Measurements from ENCODE around the gene DIAPH2. TPM values are rescaled to one million over a fixed set of nuclear protein-coding genes. Genes with fewer than 3 reads are reported as not detected.

Gene DIAPH2
- total RNA-seq, 1 donor from 2014 or later: 3.8 TPM

GRCh38 chrX:97527725-97528124 lies 843.1 kb downstream of the DIAPH2 start:
- Mint-ChIP-seq H3K36me3 (ENCODE audit: unreplicated experiment) (no peaks in the 10 kb centered on the region), H3K27me3 (ENCODE audit: unreplicated experiment) (no peaks in the 10 kb centered on the region), H3K4me1 (ENCODE audit: low read depth, unreplicated experiment) (no peaks in the 10 kb centered on the region), H3K9me3 (ENCODE audit: unreplicated experiment) (no peaks in the 10 kb centered on the region), H3K4me3 (ENCODE audit: unreplicated experiment) (no peak overlapping the region), H3K27ac (ENCODE audit: unreplicated experiment) (no peak overlapping the region)
- no peak for TF ChIP-seq CTCF (IDR thresholded peaks at IDR 0.05; ENCODE audit: partially characterized antibody, unreplicated experiment)
- no peak for DNase-seq

- Mint-ChIP-seq H3K9me3 (ENCODE audit: unreplicated experiment) (no peaks in the 10 kb centered on the region), H3K4me3 (ENCODE audit: unreplicated experiment) (no peak overlapping the region), H3K4me1 (ENCODE audit: low read depth, unreplicated experiment) (no peaks in the 10 kb centered on the region), H3K27ac (ENCODE audit: unreplicated experiment) (no peak overlapping the region), H3K27me3 (ENCODE audit: unreplicated experiment) (no peaks in the 10 kb centered on the region), H3K36me3 (ENCODE audit: unreplicated experiment) (no peaks in the 10 kb centered on the region)
- no peak for DNase-seq
- TF ChIP-seq CTCF (IDR thresholded peaks at IDR 0.05; ENCODE audit: partially characterized antibody, unreplicated experiment): no peak
Measured at GRCh38 chrX:97529536-97530200, 845.0 kb downstream of the DIAPH2 start.

GRCh38 chrX:97531825-97532224 lies 847.2 kb downstream of the DIAPH2 start:
- Mint-ChIP-seq H3K9me3 (ENCODE audit: unreplicated experiment) (no peaks in the 10 kb centered on the region), H3K4me3 (ENCODE audit: unreplicated experiment) (no peak overlapping the region), H3K4me1 (ENCODE audit: low read depth, unreplicated experiment) (no peaks in the 10 kb centered on the region), H3K36me3 (ENCODE audit: unreplicated experiment) (no peaks in the 10 kb centered on the region), H3K27me3 (ENCODE audit: unreplicated experiment) (no peaks in the 10 kb centered on the region), H3K27ac (ENCODE audit: unreplicated experiment) (no peak overlapping the region)
- DNase-seq: no peak
- TF ChIP-seq CTCF (IDR thresholded peaks at IDR 0.05; ENCODE audit: partially characterized antibody, unreplicated experiment): no peak

- Mint-ChIP-seq H3K27ac (ENCODE audit: unreplicated experiment) (no peak overlapping the region), H3K4me1 (ENCODE audit: low read depth, unreplicated experiment) (peaks cover 2% of the 10 kb centered on the region), H3K36me3 (ENCODE audit: unreplicated experiment) (no peaks in the 10 kb centered on the region), H3K9me3 (ENCODE audit: unreplicated experiment) (no peaks in the 10 kb centered on the region), H3K4me3 (ENCODE audit: unreplicated experiment) (no peak overlapping the region), H3K27me3 (ENCODE audit: unreplicated experiment) (no peaks in the 10 kb centered on the region)
- no peak for DNase-seq
- TF ChIP-seq CTCF (IDR thresholded peaks at IDR 0.05; ENCODE audit: partially characterized antibody, unreplicated experiment): no peak
Measured at GRCh38 chrX:97538745-97539144, 854.1 kb downstream of the DIAPH2 start.

- Mint-ChIP-seq H3K36me3 (ENCODE audit: unreplicated experiment) (no peaks in the 10 kb centered on the region), H3K4me1 (ENCODE audit: low read depth, unreplicated experiment) (peaks cover 2% of the 10 kb centered on the region), H3K27me3 (ENCODE audit: unreplicated experiment) (no peaks in the 10 kb centered on the region), H3K4me3 (ENCODE audit: unreplicated experiment) (no peak overlapping the region), H3K9me3 (ENCODE audit: unreplicated experiment) (no peaks in the 10 kb centered on the region), H3K27ac (ENCODE audit: unreplicated experiment) (no peak overlapping the region)
- TF ChIP-seq CTCF (IDR thresholded peaks at IDR 0.05; ENCODE audit: partially characterized antibody, unreplicated experiment): no peak
- no peak for DNase-seq
Measured at GRCh38 chrX:97539970-97540519, 855.4 kb downstream of the DIAPH2 start.

Measured in glutamatergic neuron (in vitro differentiated cells).